Stimulated activated CD8-positive, alpha-beta memory T cell treated with anti-CD3 and anti-CD28 coated beads, Interleukin-12 subunit alpha, Interleukin-12 subunit beta, amount 100 ng/mL, for 1 hour (primary cell): ENCODE measurements around the gene INPP4B.

Experiments used
- DNase-seq: peaks from one replicate; pipeline ENCODE4 v3.0.0-alpha.2; 2020; ENCODE audit warnings: low read depth

INPP4B gene

GRCh38 chr4:142373610-142374009, 472.5 kb downstream of the INPP4B start:
- DNase-seq, result no peak

DNA sequence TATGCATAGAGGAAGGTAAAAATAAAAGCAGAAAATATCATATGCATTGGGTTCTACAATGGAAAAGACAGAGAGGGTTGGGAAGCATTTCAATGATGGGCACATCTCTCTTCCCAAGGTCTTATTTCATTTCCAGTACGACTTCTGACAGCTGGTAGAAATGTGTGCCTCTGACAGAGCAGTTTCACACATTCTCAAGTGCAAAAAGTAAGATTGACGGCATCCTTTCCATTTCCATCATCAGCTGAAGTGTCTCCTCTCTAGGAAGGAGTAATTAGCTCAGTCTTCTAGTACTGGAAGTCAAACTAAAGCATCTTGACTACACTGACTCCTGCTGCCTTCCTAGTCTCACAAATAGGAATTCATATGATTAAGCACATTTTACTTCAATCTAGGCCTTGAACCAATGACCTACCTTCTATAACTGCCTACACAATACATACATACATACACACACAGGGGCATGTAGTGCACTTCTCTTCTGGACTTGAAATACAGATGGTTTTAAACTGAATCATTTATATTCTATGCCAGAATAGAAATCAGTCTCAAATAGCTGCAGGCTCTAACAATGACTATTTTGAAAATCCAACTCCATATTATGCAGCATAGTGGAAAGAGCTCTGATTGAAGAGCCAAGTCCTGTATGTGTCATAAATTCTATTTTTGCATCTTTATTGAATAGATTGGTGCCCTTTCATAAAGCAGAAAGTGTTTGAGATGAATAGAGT, 473.4 kb downstream of the INPP4B start:
- no peak for DNase-seq

DNA sequence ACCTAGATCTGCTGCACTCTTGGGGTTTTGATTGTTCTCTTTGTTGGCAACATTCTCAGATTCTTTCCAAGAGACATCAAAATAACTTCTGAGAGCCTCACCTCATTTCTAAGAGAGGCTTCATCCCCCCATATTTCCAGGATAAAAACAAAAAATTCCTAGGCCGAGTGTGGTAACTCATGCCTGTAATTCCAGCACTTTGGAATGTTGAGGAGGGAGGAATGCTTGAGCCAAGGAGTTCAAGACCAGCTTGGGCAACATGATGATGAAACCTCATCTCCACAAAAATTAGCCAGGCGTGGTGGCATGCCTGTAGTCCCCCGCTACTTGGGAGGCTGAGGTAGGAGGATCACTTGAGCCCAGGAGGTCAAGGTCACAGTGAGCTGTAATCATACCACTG, 477.0 kb downstream of the INPP4B start:
- no peak for DNase-seq

DNA sequence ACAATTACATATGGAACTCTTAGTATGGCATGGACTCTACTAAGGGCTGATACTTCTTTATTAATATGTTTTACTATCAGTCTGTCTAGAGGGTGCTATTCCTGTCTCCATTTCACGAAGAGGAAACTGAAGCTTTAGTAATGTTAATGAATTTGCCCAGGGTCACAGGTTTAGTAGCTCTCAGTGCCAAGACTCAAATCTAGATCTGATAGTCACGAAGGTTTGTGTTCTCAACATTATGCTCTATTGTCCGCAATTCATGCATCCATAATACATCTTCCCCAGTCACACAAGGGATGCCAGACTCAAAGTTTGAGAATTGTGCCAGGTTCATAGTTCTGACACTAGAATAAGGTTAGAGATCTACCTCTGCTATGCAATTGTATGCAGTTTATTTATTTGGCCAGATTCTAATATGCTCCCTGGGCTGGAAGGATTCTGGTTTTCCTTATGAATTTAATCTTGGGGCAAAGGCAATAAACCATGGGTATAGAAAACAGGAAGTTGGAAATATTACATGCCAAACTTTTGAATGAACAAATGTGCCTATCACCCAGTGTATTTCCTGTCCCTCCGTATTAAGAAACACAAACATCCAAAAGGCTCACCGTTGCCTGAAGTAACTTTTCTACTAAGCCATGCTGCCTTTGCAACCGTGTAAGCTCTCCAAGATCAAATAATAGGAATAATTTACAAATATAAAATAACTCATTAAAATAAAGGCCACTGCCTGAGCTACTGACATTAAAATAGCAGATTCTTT, 478.5 kb downstream of the INPP4B start:
- no peak for DNase-seq

DNA sequence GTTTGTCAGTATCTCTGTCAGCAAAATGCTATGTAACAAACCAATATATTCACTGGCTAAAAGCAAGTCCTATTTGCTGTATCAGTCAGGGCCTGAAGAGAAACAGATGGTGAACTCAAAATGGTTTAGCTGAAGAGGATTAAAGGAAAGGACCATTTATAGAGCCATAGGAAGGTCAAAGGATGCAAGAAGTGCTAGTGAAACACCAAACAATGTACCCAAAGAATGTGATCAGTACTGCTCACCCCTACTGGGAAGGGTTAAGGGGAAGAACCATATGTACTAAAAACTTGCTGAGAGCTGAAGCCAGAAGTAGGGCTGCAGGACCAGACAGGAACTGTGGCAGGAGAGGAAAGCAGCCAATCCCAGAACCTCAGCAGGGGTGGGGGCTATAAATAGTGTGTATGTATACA, 479.3 kb downstream of the INPP4B start:
- no peak for DNase-seq

DNA sequence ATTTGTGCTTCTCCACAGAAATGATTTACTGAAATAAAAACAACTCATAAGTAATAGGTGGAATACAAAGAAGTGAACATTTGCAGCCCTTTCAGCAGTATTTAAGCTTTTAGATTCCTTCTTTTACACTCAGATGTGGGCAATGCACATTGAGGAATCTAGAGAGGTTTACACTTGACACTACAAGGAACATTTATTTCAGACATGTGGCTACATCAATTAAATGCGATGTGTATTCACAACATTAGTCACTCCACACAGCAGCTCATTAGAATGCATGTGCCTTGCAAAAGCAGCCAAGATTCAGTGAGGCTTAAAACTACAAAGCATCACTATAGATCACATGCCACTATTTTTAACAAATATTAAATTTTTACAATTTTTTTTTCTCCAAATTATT, 480.7 kb downstream of the INPP4B start:
- DNase-seq, result no peak

DNA sequence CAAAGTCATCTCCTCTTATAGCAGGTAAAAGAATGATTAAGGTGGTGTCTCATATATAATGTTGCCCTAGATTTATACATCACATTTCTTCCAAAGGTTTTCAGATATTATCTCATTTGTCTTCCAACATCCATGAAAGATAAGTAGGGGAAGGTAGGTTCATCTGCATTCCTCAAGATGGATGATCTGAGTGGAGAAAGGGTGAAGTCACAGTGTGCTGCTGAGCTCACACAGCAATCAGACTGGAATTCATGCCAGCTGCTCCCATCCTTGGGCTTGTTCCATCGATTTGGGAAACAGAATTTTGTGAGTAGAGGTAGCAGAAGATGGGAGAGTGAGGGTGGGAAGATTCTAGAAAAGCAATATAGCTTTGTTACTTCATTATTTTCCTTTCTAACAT, 482.4 kb downstream of the INPP4B start:
- DNase-seq, result no peak

GRCh38 chr4:142361981-142362380, 484.1 kb downstream of the INPP4B start:
- DNase-seq, result no peak

- DNase-seq, result no peak
Measured at GRCh38 chr4:142360657-142361056, 485.4 kb downstream of the INPP4B start.

DNA sequence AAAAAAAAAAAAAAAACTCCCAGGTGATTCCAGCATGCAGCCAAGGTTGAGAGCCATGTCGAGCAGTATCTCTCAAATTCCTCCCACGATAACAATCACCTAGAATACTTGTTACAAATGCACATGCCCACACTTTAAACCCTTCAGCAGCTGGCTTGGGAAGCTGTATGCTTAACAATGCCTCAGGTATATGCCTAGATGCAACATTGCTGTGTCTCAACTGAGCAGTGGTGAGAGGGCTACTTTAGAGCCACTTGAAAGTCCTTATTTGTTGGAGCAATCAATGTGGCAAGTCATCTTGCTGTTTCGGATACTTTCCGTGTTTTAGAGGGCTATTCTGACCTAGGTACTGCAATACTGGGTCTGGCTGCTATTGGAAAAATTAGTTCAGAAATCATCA, 487.4 kb downstream of the INPP4B start:
- no peak for DNase-seq

DNA sequence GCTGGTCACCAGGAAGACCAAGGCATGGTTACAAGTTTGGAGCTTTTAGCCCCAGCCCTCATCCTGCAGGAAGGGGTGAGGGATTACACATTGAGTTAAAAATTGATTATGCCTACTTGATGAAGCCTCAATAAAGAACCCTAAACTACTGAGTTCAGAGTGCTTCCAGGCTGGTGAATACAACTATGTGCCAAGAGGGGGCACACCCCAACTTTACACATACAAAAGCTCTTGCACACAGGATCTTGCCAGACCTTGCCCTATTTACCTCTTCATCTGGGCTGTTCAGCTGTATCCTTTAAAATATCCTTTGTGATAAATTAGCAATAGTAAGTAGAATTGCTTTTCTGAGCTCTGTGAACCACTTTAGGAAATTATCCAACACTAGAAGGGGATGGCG, 489.3 kb downstream of the INPP4B start:
- no peak for DNase-seq

- no peak for DNase-seq
Measured at GRCh38 chr4:142356118-142356759, 489.9 kb downstream of the INPP4B start.

DNA sequence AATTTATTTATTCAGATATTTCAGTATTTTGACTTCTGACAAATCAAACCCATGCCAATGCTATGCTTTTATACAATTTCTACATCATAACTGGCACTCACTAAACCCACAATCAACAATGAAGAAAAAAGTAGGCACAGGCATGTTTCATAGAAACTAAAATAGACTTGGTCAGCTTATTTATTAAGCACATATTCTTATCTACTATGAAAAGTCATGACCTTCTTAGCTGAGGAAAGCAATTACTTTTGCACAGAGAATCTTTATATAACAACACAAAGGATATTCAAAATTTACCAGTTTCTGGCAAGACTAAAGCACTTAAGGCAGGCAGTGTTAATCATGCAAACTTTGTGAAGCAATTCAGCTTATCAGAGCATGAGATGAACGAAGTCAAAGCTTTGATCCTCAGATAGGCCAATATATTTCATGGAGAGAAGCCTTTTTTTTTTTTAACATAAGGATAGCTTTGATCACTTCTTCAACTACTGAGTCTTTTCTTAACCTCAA, 490.6 kb downstream of the INPP4B start:
- DNase-seq, result no peak

- DNase-seq, result no peak
Measured at GRCh38 chr4:142354794-142355420, 491.2 kb downstream of the INPP4B start.

- no peak for DNase-seq
Measured at GRCh38 chr4:142354041-142354440, 492.1 kb downstream of the INPP4B start.

DNA sequence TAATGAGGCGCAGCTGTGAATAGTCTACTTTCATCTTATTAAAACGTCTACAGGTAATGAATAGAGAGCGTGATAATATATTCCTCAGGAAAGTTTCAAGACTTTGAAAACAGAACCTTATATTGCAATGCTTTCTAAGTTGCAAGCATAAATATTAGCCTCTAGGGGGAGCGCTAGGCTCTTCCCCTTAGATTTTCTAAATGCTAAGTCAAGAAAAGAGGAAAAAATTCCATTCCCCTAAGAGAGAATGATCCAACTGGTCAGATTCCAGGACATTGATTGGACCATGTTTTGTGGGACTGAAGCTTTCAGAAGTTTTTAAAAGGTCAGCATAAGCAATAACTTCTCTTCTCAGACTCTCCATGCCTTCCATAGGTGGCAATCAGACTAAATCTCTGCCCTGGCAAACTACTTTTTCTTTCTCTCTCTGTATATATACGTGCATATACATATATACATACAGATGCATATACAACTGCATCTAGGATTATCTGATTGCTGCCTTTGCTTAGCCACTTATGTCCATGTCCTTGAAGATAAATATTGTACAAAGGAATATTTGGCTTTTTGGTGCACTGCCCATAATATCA, 492.9 kb downstream of the INPP4B start:
- no peak for DNase-seq

GRCh38 chr4:142352712-142353111, 493.4 kb downstream of the INPP4B start:
- no peak for DNase-seq

- no peak for DNase-seq
Measured at GRCh38 chr4:142351958-142352357, 494.1 kb downstream of the INPP4B start.

- no peak for DNase-seq
Measured at GRCh38 chr4:142350871-142351270, 495.2 kb downstream of the INPP4B start.

DNA sequence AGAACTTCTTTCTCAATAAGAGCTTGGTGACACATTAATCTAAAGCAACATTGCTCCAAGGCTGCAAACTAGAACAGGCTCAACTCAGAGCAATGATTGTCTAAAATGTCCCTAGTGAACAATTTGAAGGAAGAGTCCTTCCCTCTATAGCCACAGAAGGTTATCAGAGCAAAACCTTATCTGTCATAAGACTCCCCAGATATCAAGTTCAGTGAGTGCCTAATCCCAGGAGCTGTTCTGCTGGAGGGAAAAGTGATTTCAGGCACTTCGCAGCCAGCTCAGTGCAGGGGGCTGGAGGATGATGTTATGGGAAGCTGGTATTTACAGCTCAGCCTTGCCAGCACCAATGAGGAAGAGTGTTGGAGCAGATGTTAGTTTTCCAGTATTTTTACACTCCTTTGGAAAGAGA, 497.5 kb downstream of the INPP4B start:
- no peak for DNase-seq

DNA sequence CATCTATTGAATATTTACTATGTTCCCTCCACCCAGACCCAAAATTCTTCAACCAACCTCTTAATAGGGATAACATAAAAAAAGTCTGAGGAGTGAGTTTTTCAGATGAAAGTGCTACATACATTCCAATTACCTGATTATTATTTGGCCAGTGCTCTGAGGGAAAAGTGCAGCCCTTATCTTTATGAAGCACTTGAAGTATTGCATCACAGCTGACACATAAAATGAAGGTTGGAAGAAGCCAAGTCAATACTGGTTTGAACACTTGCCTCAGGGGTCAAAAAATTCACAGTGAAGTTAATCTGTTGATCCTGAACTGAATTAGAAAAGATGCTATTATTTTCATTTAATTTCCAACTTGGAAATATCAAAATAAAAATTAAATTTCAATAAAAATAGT, 498.9 kb downstream of the INPP4B start:
- no peak for DNase-seq

DNA sequence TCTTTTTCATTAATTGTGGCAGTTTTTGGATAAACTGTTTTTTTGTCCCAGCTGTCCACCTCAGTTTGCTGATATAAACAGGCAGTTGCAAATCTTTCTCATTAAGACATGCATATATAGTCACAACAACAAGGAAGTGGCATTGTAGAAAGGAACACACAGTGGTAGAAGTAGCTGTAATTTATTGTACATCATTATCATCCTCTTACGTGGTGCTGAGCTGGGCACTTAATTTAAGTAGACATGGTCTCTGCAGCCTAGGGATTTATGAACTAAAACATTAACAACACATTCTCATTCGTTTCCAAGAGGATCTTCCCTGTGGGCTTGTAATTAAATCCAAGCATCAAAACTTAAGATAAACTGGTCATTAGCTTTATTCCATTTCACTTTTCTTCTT, 500.2 kb downstream of the INPP4B start:
- DNase-seq, result no peak
